Measurements from ENCODE around the gene BICD2. TPM values are rescaled to one million over a fixed set of nuclear protein-coding genes. Genes with fewer than 3 reads are reported as not detected.

The BICD2 gene
- total and polyA plus RNA-seq, 9 of the 15 experiments (the other 6 are each of a cell fraction or from before 2014, with no cell fraction given) = 3.6 to 23.4 (median 11.8) TPM

DNA sequence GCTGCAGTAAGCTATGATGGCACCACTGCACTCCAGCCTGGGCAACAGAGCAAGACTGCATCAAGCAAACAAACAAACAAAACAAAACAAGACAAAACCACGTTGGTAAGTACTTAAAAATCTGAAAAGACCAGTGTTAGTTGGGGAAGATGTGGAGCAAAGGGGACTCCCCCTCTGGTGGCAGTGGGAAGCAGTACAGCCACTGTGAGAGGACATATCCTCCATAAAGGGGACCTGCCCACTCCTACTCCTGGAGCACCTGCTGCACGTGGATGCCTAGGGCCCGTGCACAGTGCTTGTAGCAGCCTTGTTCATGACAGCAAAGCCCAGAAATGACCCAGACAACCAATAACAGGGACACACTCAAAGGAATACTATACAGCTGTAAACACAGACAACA is 77.7 kb downstream of the BICD2 start (continued):
- TF ChIP-seq, protein P1, sequence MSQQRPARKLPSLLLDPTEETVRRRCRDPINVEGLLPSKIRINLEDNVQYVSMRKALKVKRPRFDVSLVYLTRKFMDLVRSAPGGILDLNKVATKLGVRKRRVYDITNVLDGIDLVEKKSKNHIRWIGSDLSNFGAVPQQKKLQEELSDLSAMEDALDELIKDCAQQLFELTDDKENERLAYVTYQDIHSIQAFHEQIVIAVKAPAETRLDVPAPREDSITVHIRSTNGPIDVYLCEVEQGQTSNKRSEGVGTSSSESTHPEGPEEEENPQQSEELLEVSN (IDR thresholded peaks at IDR 0.05; ENCODE audit: borderline replicate concordance in 1 of 2, extremely low read depth in 1 of 2, insufficient read depth in 1 of 2, insufficient read length in 1 of 2, low read depth in 1 of 2, low read length in 1 of 2, poor library complexity in 1 of 2, severe bottlenecking in 1 of 2) = peak in 1 of 2 experiments; percentile 27
- TF ChIP-seq SLC30A9 (CRISPR knock-in tag; IDR thresholded peaks at IDR 0.05) = no peak
- no peak for TF ChIP-seq TAF9B (IDR thresholded peaks at IDR 0.05; ENCODE audit: partially characterized antibody)
- TF ChIP-seq SMC3 (conservative IDR thresholded peaks at IDR 0.05; ENCODE audit: insufficient read depth, low read depth, low read length) = 0 out of 2 replicates have a peak, but pooled peaks have one; percentile 16

- Histone ChIP-seq H3K4me3 (no peak overlapping the region), H3K79me2 (ENCODE audit: control insufficient read depth, insufficient read depth, low read length) (no peaks in the 10 kb centered on the region), H3K9ac (ENCODE audit: insufficient read depth in 1 of 2, low read depth in 2 of 2, low read length in 2 of 2) (no peak overlapping the region), H2AFZ (ENCODE audit: low read depth, low read length) (peak overlapping the region; percentile 15; the same call in 1 of the 2 replicates), H3K9me3 (replicated peaks; ENCODE audit: control insufficient read depth, insufficient read depth, low read depth, low read length) (no peaks in the 10 kb centered on the region), H3K36me3 (ENCODE audit: control insufficient read depth, insufficient read depth, low read length) (no peaks in the 10 kb centered on the region), H3K4me2 (ENCODE audit: insufficient read depth, low read length) (no peak overlapping the region), H3K27me3 (ENCODE audit: control insufficient read depth in 2 of 2, insufficient read depth in 2 of 2, low read length in 2 of 2) (no peaks in the 10 kb centered on the region), H4K20me1 (replicated peaks; ENCODE audit: control insufficient read depth, insufficient read depth, low read length) (no peaks in the 10 kb centered on the region), H3K9me1 (ENCODE audit: control insufficient read depth, insufficient read depth, low read length) (no peaks in the 10 kb centered on the region), H3K27ac (ENCODE audit: extremely low read depth, low read depth, low read length) (no peak overlapping the region), H3K4me1 (replicated peaks in 1 of 2; ENCODE audit: control insufficient read depth in 2 of 2, insufficient read depth in 2 of 2, low read length in 2 of 2) (peaks cover 0 to 4% of the 10 kb centered on the region in 2 experiments; a peak in 2 of 5 replicates)
- FAIRE-seq = peak; percentile 11
- in situ Hi-C loops (cut with MboI) = no loop called here
- intact Hi-C loops (cut with micrococcal nuclease) = no loop called here
- POLR2A ChIA-PET = no interaction called here
- ATAC-seq = peak; percentile 37; the same call in 1 of the 3 replicates
- BruUV-seq (replicated peaks) = no TSS peak
- peak in 1 of 4 experiments; percentile 31 for DNase-seq (ENCODE audit: extremely low read depth in 1 of 4, low spot score in 3 of 4)
- 20% methylated on average over 5 of the region's 5 CpGs for WGBS (ENCODE audit: insufficient coverage, low coverage, missing lambda C conversion rate)
- CTCF ChIA-PET (ENCODE audit: low intra/inter-chr PET ratio) = no interaction called here
- TF ChIP-seq NFYB (IDR thresholded peaks at IDR 0.05; ENCODE audit: extremely low read depth, insufficient read length) (no peak), E2F1 (CRISPR knock-in tag; IDR thresholded peaks at IDR 0.05) (no peak), HNRNPUL1 (IDR thresholded peaks at IDR 0.05; ENCODE audit: low read length) (no peak), NCOA6 (IDR thresholded peaks at IDR 0.05) (no peak), MAFG (tag; conservative IDR thresholded peaks at IDR 0.05) (no peak), NFATC3 (IDR thresholded peaks at IDR 0.05) (no peak), PKNOX1 (IDR thresholded peaks at IDR 0.05) (peak; percentile 58), ZNF121 (CRISPR knock-in tag; conservative IDR thresholded peaks at IDR 0.05) (no peak)
- TF ChIP-seq, protein P2, sequence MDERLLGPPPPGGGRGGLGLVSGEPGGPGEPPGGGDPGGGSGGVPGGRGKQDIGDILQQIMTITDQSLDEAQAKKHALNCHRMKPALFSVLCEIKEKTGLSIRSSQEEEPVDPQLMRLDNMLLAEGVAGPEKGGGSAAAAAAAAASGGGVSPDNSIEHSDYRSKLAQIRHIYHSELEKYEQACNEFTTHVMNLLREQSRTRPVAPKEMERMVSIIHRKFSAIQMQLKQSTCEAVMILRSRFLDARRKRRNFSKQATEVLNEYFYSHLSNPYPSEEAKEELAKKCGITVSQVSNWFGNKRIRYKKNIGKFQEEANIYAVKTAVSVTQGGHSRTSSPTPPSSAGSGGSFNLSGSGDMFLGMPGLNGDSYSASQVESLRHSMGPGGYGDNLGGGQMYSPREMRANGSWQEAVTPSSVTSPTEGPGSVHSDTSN (CRISPR knock-in tag; IDR thresholded peaks at IDR 0.05; ENCODE audit: low read depth) = no peak
- TF ChIP-seq, protein P2 (tag; conservative IDR thresholded peaks at IDR 0.05; ENCODE audit: low read depth) = 0 out of 2 replicates have a peak, but pooled peaks have one; percentile 28
- TF ChIP-seq, protein P3, sequence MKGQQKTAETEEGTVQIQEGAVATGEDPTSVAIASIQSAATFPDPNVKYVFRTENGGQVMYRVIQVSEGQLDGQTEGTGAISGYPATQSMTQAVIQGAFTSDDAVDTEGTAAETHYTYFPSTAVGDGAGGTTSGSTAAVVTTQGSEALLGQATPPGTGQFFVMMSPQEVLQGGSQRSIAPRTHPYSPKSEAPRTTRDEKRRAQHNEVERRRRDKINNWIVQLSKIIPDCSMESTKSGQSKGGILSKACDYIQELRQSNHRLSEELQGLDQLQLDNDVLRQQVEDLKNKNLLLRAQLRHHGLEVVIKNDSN (CRISPR knock-in tag; IDR thresholded peaks at IDR 0.05) = no peak
Observed at GRCh38 chr9:92685022-92685421, 79.6 kb downstream of the BICD2 start.
